22Rv1 (cell line): Measurements from ENCODE around the gene SPATA32.
A peak's percentile ranks its signal among the peaks of the same experiment; 100 is the strongest.

ENCODE experiments used
- CTCF ChIP-seq: fragments of 450-650 bp; IDR thresholded peaks from 2 replicates; pipeline ENCODE4 v1.5.1; 2017; ENCODE audit warnings: mild to moderate bottlenecking
- ZFX ChIP-seq: fragments of 450-650 bp; IDR thresholded peaks from 2 replicates; pipeline ENCODE4 v1.6.1; 2017; ENCODE audit warnings: antibody characterized with exemption, borderline replicate concordance

GRCh38 chr17:45221081-45222013 is 40.5 kb downstream of the SPATA32 start, which contains the start of gene FMNL1:
- peak; percentile 11; the same call in 1 of the 2 replicates for TF ChIP-seq CTCF
- no peak for TF ChIP-seq ZFX
